ENCODE measurements around the gene CDRT15. TPM values are rescaled to one million over a fixed set of nuclear protein-coding genes. Genes with fewer than 3 reads are reported as not detected.

CDRT15 gene
- total and polyA plus RNA-seq, 2 experiments from 2014 or later = 0.40 TPM; not detected in 1

DNA sequence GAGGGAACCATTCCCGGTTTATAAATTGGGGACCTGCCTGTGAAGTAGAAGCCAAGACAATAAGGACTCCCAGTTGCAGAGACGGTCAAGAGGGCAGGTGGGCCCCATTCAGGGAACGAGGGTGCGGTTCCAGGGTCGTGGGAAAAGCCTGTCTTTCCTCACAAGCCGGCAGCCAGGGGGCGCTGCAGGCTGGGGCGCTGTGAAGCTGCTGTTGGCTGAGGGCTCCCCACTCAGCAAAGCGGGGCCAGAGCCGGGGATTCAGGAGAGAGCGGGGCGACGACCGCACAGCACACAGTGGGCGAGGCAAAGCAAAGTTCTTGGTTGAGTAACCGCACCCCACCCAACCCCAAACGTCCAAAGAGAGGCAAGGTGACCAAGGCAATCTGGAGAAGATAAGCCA, 24.9 kb downstream of the CDRT15 start:
- peak; percentile 54 for DNase-seq (ENCODE audit: low spot score)
- Histone ChIP-seq H3K4me2 (no peak overlapping the region), H4K20me1 (replicated peaks; ENCODE audit: insufficient read depth) (no peaks in the 10 kb centered on the region), H3K36me3 (ENCODE audit: insufficient read depth) (no peaks in the 10 kb centered on the region; the same call in 1 of the 2 replicates), H3K4me3 (no peak overlapping the region), H2AFZ (no peak overlapping the region), H3K27me3 (ENCODE audit: insufficient read depth) (no peaks in the 10 kb centered on the region), H3F3A (replicated peaks; ENCODE audit: low read depth) (no peaks in the 10 kb centered on the region), H3K27ac (ENCODE audit: low read depth) (no peak overlapping the region), H3K79me2 (replicated peaks; ENCODE audit: insufficient read depth) (no peaks in the 10 kb centered on the region), H3K4me1 (ENCODE audit: insufficient read depth) (no peaks in the 10 kb centered on the region), H3K9me2 (ENCODE audit: insufficient read depth) (no peaks in the 10 kb centered on the region)
- Mint-ChIP-seq H3K4me1 (no peaks in the 10 kb centered on the region; the same call in 2 of the 3 replicates), H3K27ac (no peak overlapping the region), H3K9me3 (peaks cover 31% of the 10 kb centered on the region), H3K36me3 (ENCODE audit: low read depth) (peaks cover 50% of the 10 kb centered on the region), H3K27me3 (ENCODE audit: insufficient read depth, low read depth, poor library complexity) (peaks cover 5% of the 10 kb centered on the region), H3K4me3 (no peak overlapping the region)
- TF ChIP-seq, protein P1, sequence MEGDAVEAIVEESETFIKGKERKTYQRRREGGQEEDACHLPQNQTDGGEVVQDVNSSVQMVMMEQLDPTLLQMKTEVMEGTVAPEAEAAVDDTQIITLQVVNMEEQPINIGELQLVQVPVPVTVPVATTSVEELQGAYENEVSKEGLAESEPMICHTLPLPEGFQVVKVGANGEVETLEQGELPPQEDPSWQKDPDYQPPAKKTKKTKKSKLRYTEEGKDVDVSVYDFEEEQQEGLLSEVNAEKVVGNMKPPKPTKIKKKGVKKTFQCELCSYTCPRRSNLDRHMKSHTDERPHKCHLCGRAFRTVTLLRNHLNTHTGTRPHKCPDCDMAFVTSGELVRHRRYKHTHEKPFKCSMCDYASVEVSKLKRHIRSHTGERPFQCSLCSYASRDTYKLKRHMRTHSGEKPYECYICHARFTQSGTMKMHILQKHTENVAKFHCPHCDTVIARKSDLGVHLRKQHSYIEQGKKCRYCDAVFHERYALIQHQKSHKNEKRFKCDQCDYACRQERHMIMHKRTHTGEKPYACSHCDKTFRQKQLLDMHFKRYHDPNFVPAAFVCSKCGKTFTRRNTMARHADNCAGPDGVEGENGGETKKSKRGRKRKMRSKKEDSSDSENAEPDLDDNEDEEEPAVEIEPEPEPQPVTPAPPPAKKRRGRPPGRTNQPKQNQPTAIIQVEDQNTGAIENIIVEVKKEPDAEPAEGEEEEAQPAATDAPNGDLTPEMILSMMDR (conservative IDR thresholded peaks at IDR 0.05; ENCODE audit: low read depth in 2 of 2) = peak; percentile 49 to 65
- no peak for TF ChIP-seq POLR2AphosphoS5 (IDR thresholded peaks at IDR 0.05; ENCODE audit: low read depth)
- TF ChIP-seq ZNF114 (CRISPR knock-in tag; IDR thresholded peaks at IDR 0.05) = no peak
- TF ChIP-seq, protein P2, sequence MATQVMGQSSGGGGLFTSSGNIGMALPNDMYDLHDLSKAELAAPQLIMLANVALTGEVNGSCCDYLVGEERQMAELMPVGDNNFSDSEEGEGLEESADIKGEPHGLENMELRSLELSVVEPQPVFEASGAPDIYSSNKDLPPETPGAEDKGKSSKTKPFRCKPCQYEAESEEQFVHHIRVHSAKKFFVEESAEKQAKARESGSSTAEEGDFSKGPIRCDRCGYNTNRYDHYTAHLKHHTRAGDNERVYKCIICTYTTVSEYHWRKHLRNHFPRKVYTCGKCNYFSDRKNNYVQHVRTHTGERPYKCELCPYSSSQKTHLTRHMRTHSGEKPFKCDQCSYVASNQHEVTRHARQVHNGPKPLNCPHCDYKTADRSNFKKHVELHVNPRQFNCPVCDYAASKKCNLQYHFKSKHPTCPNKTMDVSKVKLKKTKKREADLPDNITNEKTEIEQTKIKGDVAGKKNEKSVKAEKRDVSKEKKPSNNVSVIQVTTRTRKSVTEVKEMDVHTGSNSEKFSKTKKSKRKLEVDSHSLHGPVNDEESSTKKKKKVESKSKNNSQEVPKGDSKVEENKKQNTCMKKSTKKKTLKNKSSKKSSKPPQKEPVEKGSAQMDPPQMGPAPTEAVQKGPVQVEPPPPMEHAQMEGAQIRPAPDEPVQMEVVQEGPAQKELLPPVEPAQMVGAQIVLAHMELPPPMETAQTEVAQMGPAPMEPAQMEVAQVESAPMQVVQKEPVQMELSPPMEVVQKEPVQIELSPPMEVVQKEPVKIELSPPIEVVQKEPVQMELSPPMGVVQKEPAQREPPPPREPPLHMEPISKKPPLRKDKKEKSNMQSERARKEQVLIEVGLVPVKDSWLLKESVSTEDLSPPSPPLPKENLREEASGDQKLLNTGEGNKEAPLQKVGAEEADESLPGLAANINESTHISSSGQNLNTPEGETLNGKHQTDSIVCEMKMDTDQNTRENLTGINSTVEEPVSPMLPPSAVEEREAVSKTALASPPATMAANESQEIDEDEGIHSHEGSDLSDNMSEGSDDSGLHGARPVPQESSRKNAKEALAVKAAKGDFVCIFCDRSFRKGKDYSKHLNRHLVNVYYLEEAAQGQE (IDR thresholded peaks at IDR 0.05; ENCODE audit: unreplicated experiment) = no peak
- ATAC-seq = peak; percentile 36; the same call in 2 of the 3 replicates

DNA sequence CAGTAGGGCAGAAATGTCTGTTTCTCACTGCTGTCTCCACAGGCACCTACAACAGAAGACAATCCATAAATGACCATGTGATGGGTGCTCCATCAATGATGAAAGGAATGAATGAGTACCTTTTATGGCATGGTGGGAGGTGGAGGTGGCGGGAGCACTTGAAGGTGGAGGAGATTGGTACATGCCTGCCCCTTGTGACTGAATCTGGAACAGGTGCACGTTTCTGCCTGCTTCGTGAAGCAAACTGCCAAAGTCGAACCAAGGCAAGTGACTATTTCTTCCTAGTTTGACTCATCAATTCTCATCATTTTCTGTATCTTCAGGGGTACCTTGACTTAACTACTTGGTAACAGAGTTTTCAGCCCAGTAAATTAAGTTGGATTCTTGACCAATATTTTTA, 25.4 kb downstream of the CDRT15 start:
- peaks cover 5% of the 10 kb centered on the region for H3K27me3 Mint-ChIP-seq (ENCODE audit: insufficient read depth, low read depth, poor library complexity)
- H3K4me1 ChIP-seq (ENCODE audit: insufficient read depth) = no peaks in the 10 kb centered on the region
- no peak for TF ChIP-seq CREB1 (CRISPR knock-in tag; IDR thresholded peaks at IDR 0.05; ENCODE audit: low read depth)
- TF ChIP-seq, protein P1 (conservative IDR thresholded peaks at IDR 0.05; ENCODE audit: low read depth in 2 of 2) = no peak; a peak in 1 of 4 replicates
- no peak for TF ChIP-seq POLR2AphosphoS5 (IDR thresholded peaks at IDR 0.05; ENCODE audit: low read depth)
- no peak for TF ChIP-seq NANOG (IDR thresholded peaks at IDR 0.05; ENCODE audit: borderline replicate concordance)
- TF ChIP-seq EZH2 (IDR thresholded peaks at IDR 0.05; ENCODE audit: low read depth, unreplicated experiment) = no peak
- TF ChIP-seq JUNB (IDR thresholded peaks at IDR 0.05; ENCODE audit: unreplicated experiment) = no peak
- TF ChIP-seq ZNF114 (CRISPR knock-in tag; IDR thresholded peaks at IDR 0.05) = no peak

More for the DNA sequence above, 25.4 kb downstream of the CDRT15 start:
- Mint-ChIP-seq H3K27ac (no peak overlapping the region), H3K9me3 (peaks cover 31% of the 10 kb centered on the region), H3K36me3 (ENCODE audit: low read depth) (peaks cover 50% of the 10 kb centered on the region), H3K4me3 (no peak overlapping the region), H3K4me1 (no peaks in the 10 kb centered on the region; the same call in 2 of the 3 replicates)
- ATAC-seq = no peak
- Histone ChIP-seq H3K27ac (ENCODE audit: low read depth) (no peak overlapping the region), H3K27me3 (ENCODE audit: insufficient read depth) (no peaks in the 10 kb centered on the region), H4K20me1 (replicated peaks; ENCODE audit: insufficient read depth) (no peaks in the 10 kb centered on the region), H2AFZ (no peak overlapping the region), H3F3A (replicated peaks; ENCODE audit: low read depth) (no peaks in the 10 kb centered on the region), H3K36me3 (ENCODE audit: insufficient read depth) (no peaks in the 10 kb centered on the region; the same call in 1 of the 2 replicates), H3K79me2 (replicated peaks; ENCODE audit: insufficient read depth) (no peaks in the 10 kb centered on the region), H3K9me2 (ENCODE audit: insufficient read depth) (no peaks in the 10 kb centered on the region), H3K4me2 (no peak overlapping the region), H3K4me3 (no peak overlapping the region)
- DNase-seq (ENCODE audit: low spot score) = no peak

Measured in GM23338 (cell line).